ENCODE measurements around the gene PRPF4. TPM values are rescaled to one million over a fixed set of nuclear protein-coding genes. Genes with fewer than 3 reads are reported as not detected.
"Not testable (repeated sequence)": the region's sequence is repeated elsewhere in the genome, so short reads cannot be mapped to it uniquely, and the experiment has no call there.

Gene PRPF4
- polyA plus RNA-seq, 2 of the 4 experiments (the other 2 are of a cell fraction), result 53.4 to 61.5 TPM

DNA sequence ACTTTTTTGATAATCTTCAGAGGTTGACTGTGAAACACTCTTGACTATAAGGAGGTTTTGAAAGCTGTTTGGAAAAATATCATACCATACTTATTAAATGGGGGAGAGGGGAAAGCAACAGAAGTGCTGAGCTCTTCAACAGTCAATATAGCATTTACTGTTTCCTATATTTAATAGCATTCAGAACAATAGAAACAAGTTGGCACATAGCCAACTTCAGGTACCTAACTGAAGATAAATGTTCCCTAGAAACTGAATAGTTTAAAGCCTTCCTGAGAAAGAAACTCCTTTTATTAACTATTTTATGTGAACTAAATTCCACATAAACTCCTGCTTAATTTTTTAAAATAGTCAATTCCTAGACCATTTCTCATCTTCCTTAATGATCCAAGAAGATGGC is 27.8 kb upstream of the PRPF4 start:
- H3K9me3 ChIP-seq, result 0 out of 3 replicates have a peak, but pooled peaks cover 4% of the 10 kb centered on the region
- TF ChIP-seq JUN (IDR thresholded peaks at IDR 0.05), result no peak
- TF ChIP-seq TP53 (CRISPR knock-in tag; IDR thresholded peaks at IDR 0.05), result no peak
- TF ChIP-seq MAZ (IDR thresholded peaks at IDR 0.05; ENCODE audit: borderline replicate concordance, low read depth, low read length), result no peak
- no peak for TF ChIP-seq HOXA7 (CRISPR knock-in tag; IDR thresholded peaks at IDR 0.05)
- TF ChIP-seq EHMT2 (IDR thresholded peaks at IDR 0.05; ENCODE audit: low read depth), result no peak
- no peak for TF ChIP-seq NPAS2 (CRISPR knock-in tag; IDR thresholded peaks at IDR 0.05; ENCODE audit: borderline replicate concordance)
- TF ChIP-seq EHF (CRISPR knock-in tag; IDR thresholded peaks at IDR 0.05), result no peak
- TF ChIP-seq PBX3 (IDR thresholded peaks at IDR 0.05), result no peak
- TF ChIP-seq ZFP36 (IDR thresholded peaks at IDR 0.05; ENCODE audit: borderline replicate concordance, partially characterized antibody), result no peak
- TF ChIP-seq CHD2 (IDR thresholded peaks at IDR 0.05; ENCODE audit: low read length, partially characterized antibody), result no peak
- H3K4me1 ChIP-seq, result no peaks in the 10 kb centered on the region
- ChIA-PET POLR2A (no interaction called here), CTCF (interaction anchor here (1.2 kb wide), 1 partner anchor 14 kb away, joined by 3 read pairs; no protein-coding TSS in a partner anchor)
- FAIRE-seq (no peak), DNase-seq (ENCODE audit: low read depth in 1 of 2, low spot score in 1 of 2) (no peak), ATAC-seq (no peak)
- no peak overlapping the region for H3K4me3 ChIP-seq
- H3K4me2 ChIP-seq, result no peak overlapping the region
- H3K27ac ChIP-seq, result no peak overlapping the region

- H3K4me1 ChIP-seq; DNase-seq (ENCODE audit: low read depth in 1 of 2, low spot score in 1 of 2); H3K4me2 ChIP-seq; H3K9me3 ChIP-seq; POLR2A ChIA-PET; H3K27ac ChIP-seq; CTCF ChIA-PET; ATAC-seq; FAIRE-seq; H3K4me3 ChIP-seq: not testable (repeated sequence)
- WGBS (ENCODE audit: missing lambda C conversion rate), result 93% methylated on average over 2 of the region's 2 CpGs
These were observed 25.8 kb upstream of the PRPF4 start for GRCh38 chr9:113249661-113250060.

DNA sequence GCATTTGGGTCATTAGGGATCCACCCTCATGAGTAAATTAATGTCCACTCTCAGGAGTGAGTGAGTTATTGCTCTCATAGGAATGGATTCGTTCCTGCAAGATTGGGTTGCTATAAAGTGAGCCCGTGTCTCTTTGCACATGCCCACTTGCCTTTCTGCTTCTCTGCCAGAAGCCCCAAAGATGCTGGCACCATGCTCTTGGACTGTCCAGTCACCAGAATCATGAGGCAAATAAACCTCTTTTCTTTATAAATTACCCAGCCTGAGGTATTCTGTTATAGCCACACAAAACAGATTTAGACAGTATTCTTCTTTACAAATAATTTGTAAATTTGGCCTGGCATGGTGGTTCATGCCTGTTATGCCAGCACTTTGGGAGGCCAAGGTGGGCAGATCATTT is 24.7 kb upstream of the PRPF4 start:
- CTCF ChIA-PET, result interaction anchor here (0.7 kb wide), 1 partner anchor 438 kb away, joined by 3 read pairs; no protein-coding TSS in a partner anchor
- WGBS (ENCODE audit: missing lambda C conversion rate), result 85% methylated on average over 2 of the region's 2 CpGs
- ATAC-seq, result no peak
- TF ChIP-seq, protein P1, sequence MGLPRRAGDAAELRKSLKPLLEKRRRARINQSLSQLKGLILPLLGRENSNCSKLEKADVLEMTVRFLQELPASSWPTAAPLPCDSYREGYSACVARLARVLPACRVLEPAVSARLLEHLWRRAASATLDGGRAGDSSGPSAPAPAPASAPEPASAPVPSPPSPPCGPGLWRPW (IDR thresholded peaks at IDR 0.05), result no peak
- TF ChIP-seq HOXB5 (CRISPR knock-in tag; IDR thresholded peaks at IDR 0.05) (no peak), HOXA7 (CRISPR knock-in tag; IDR thresholded peaks at IDR 0.05) (no peak), RARB (CRISPR knock-in tag; IDR thresholded peaks at IDR 0.05) (no peak), ZSCAN20 (CRISPR knock-in tag; IDR thresholded peaks at IDR 0.05) (no peak), CBX2 (IDR thresholded peaks at IDR 0.05; ENCODE audit: borderline replicate concordance, low read depth) (no peak), POLR2AphosphoS2 (conservative IDR thresholded peaks at IDR 0.05; ENCODE audit: low read length) (no peak), ZFP36 (IDR thresholded peaks at IDR 0.05; ENCODE audit: borderline replicate concordance, partially characterized antibody) (no peak), ATOH8 (CRISPR knock-in tag; IDR thresholded peaks at IDR 0.05; ENCODE audit: low read depth) (no peak), CHD4 (IDR thresholded peaks at IDR 0.05; ENCODE audit: borderline replicate concordance) (no peak), MAFK (IDR thresholded peaks at IDR 0.05; ENCODE audit: partially characterized antibody) (no peak), USF2 (IDR thresholded peaks at IDR 0.05) (no peak), ZNF302 (CRISPR knock-in tag; IDR thresholded peaks at IDR 0.05) (no peak), PBX3 (IDR thresholded peaks at IDR 0.05) (no peak), CBX8 (IDR thresholded peaks at IDR 0.05) (no peak), RNF2 (IDR thresholded peaks at IDR 0.05; ENCODE audit: borderline replicate concordance, low read depth) (no peak), EP300 (IDR thresholded peaks at IDR 0.05) (no peak)
- no peak overlapping the region for H3K4me2 ChIP-seq
- FAIRE-seq, result no peak
- no peak for DNase-seq (ENCODE audit: low read depth in 1 of 2, low spot score in 1 of 2)
- POLR2A ChIA-PET, result no interaction called here
- no peak overlapping the region for H3K27ac ChIP-seq
- H3K4me3 ChIP-seq, result no peak overlapping the region
- 0 out of 3 replicates have a peak, but pooled peaks cover 4% of the 10 kb centered on the region for H3K9me3 ChIP-seq
- H3K4me1 ChIP-seq, result no peaks in the 10 kb centered on the region
